ENCODE measurements around the gene APEX1. TPM values are rescaled to one million over a fixed set of nuclear protein-coding genes. Genes with fewer than 3 reads are reported as not detected.

The APEX1 gene
- total RNA-seq, 6 donors from 2014 or later = 81.5 to 134 (median 119) TPM

DNA sequence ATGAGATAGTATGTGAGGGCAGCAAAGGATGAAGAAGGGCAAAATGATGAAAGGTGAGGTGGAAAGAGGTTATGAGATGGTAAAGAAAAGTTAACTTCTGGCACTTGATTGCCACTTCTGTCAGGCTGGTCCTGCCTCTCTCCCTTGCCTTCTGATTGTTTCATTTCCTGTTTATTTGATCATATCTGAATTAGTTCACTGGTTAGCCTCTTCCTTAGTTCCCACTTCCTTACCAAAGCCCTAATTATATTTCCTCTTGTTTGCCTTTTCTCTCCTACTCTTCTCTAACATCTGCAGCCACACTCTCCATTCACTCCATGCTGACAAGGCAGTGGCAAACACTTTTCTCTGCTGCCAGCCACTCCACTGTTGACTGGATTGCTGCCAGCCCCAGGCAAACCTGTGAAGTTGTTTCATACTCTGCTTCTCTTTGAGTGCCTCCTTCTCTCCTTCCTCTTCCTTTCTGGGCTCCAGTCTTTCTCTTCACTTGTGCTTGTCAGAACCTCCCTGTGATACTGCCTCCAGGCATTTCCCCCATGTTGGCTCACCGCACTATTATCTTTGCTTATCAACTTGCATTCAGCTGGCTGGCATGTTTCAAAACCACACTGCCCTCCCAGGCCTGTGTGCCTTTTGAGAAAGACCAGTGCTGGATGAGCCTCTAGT, 22.3 kb downstream of the APEX1 start:
- ATAC-seq (ENCODE audit: low FRiP score in 2 of 2) = peak; percentile 19 to 65
- Histone ChIP-seq H3K4me1 (peaks cover 21 to 24% (median 21%) of the 10 kb centered on the region in 4 donors), H3K9me3 (no peaks in the 10 kb centered on the region), H3K36me3 (peaks cover 0 to 59% (median 35%) of the 10 kb centered on the region in 4 donors), H3K4me3 (no peak overlapping the region), H3K27ac (peak overlapping the region; percentile 54 to 80 (median 74)), H3K27me3 (no peaks in the 10 kb centered on the region)
- WGBS, 2 donors = 0 to 13% methylated on average over 1 of the region's 1 CpG
- TF ChIP-seq, protein P1, sequence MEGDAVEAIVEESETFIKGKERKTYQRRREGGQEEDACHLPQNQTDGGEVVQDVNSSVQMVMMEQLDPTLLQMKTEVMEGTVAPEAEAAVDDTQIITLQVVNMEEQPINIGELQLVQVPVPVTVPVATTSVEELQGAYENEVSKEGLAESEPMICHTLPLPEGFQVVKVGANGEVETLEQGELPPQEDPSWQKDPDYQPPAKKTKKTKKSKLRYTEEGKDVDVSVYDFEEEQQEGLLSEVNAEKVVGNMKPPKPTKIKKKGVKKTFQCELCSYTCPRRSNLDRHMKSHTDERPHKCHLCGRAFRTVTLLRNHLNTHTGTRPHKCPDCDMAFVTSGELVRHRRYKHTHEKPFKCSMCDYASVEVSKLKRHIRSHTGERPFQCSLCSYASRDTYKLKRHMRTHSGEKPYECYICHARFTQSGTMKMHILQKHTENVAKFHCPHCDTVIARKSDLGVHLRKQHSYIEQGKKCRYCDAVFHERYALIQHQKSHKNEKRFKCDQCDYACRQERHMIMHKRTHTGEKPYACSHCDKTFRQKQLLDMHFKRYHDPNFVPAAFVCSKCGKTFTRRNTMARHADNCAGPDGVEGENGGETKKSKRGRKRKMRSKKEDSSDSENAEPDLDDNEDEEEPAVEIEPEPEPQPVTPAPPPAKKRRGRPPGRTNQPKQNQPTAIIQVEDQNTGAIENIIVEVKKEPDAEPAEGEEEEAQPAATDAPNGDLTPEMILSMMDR (IDR thresholded peaks at IDR 0.05) = no peak
- TF ChIP-seq POLR2AphosphoS5 (IDR thresholded peaks at IDR 0.05) (peak in 1 of 2 donors; percentile 16), EP300 (IDR thresholded peaks at IDR 0.05) (no peak)
- peak in 1 of 2 donors; percentile 73 for DNase-seq

DNA sequence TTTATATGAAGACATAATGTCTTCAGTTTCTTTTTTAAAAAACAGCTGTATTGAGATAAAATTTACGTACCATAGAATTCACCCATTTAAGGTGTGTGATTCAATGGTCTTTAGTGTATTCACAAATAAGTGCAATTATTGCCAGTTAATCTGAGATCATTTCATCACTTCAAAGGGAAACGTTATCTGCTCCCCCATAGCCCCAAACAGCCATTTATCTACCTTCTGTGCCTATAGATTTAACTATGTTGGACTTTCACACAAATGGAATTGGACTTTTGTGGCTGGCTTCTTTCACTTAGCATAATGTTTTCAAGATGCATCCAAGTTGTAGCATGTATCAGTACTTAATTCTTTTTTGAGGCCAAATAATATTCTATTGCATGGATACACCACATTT, 23.9 kb downstream of the APEX1 start:
- H3K27ac ChIP-seq = no peak overlapping the region
- 94 to 98% methylated on average over 2 of the region's 2 CpGs for WGBS, 2 donors

DNA sequence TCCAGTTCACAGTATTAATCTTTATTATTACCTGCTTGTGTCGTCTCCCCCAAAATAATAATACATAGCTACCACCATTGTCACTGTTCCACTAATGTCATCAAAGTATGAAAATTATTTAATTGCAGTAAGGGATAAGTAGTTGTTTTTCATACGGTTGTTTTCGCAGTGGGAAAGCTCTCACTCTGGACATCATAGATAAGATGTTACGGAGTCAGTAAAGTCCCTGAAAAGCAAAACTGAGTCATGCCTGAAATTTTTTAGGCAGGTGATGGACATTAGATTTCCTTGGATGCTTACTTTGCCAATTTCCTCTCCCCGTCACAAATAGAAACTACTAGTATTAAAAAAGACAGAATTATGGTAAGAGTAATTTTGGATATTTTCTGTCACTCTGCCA, 27.4 kb downstream of the APEX1 start:
- Histone ChIP-seq H3K36me3 (peaks cover 0 to 10% (median 0%) of the 10 kb centered on the region in 4 donors), H3K27ac (no peak overlapping the region), H3K27me3 (no peaks in the 10 kb centered on the region), H3K9me3 (no peaks in the 10 kb centered on the region), H3K4me1 (peaks cover 9 to 12% (median 11%) of the 10 kb centered on the region in 4 donors), H3K4me3 (no peak overlapping the region)
- no peak for ATAC-seq (ENCODE audit: low FRiP score in 2 of 2)
- DNase-seq = no peak
- WGBS, 2 donors = 88 to 92% methylated on average over 5 of the region's 5 CpGs
- TF ChIP-seq, protein P1 (IDR thresholded peaks at IDR 0.05) = no peak
- no peak for TF ChIP-seq POLR2A (IDR thresholded peaks at IDR 0.05)
- no peak for TF ChIP-seq POLR2AphosphoS5 (IDR thresholded peaks at IDR 0.05)
- no peak for TF ChIP-seq EP300 (IDR thresholded peaks at IDR 0.05)

More for the DNA sequence above, 23.9 kb downstream of the APEX1 start:
- Histone ChIP-seq H3K4me3 (no peak overlapping the region), H3K27me3 (no peaks in the 10 kb centered on the region), H3K9me3 (no peaks in the 10 kb centered on the region), H3K4me1 (peaks cover 21 to 24% (median 21%) of the 10 kb centered on the region in 4 donors), H3K36me3 (peaks cover 0 to 43% (median 26%) of the 10 kb centered on the region in 4 donors)
- no peak for DNase-seq
- no peak for ATAC-seq (ENCODE audit: low FRiP score in 2 of 2)
- TF ChIP-seq POLR2A (IDR thresholded peaks at IDR 0.05) (no peak), EP300 (IDR thresholded peaks at IDR 0.05) (no peak), POLR2AphosphoS5 (IDR thresholded peaks at IDR 0.05) (no peak)
- TF ChIP-seq, protein P1 (IDR thresholded peaks at IDR 0.05) = no peak

DNA sequence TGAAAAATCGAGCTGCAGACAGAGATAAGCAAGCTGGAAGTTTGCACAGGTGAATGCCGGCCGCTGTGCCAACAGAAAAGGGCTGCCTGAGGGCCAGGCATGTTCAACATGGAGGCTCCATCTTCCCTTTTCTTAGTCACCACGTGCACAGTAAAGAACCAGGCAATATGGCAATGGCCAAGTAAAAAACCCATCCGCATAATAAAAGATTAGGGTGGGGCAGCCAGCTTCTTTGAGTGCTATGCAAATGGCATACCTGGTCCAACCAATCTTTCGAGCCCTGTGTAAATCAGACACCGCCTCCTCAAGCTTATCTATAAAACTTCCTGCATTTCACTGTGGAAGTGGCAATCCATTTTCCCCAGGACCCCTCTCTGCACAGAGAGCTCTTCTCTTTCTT, 30.9 kb downstream of the APEX1 start:
- no peak overlapping the region for H3K27ac ChIP-seq
- TF ChIP-seq POLR2A (IDR thresholded peaks at IDR 0.05) = no peak
- no peaks in the 10 kb centered on the region for H3K9me3 ChIP-seq
- no peak for DNase-seq
- no peaks in the 10 kb centered on the region for H3K36me3 ChIP-seq
- WGBS, 2 donors = 54 to 65% methylated on average over 7 of the region's 7 CpGs
- ATAC-seq (ENCODE audit: low FRiP score in 2 of 2) = no peak
- H3K4me1 ChIP-seq = peaks cover 0 to 5% (median 2%) of the 10 kb centered on the region in 4 donors
- H3K4me3 ChIP-seq = no peak overlapping the region
- H3K27me3 ChIP-seq = no peaks in the 10 kb centered on the region

DNA sequence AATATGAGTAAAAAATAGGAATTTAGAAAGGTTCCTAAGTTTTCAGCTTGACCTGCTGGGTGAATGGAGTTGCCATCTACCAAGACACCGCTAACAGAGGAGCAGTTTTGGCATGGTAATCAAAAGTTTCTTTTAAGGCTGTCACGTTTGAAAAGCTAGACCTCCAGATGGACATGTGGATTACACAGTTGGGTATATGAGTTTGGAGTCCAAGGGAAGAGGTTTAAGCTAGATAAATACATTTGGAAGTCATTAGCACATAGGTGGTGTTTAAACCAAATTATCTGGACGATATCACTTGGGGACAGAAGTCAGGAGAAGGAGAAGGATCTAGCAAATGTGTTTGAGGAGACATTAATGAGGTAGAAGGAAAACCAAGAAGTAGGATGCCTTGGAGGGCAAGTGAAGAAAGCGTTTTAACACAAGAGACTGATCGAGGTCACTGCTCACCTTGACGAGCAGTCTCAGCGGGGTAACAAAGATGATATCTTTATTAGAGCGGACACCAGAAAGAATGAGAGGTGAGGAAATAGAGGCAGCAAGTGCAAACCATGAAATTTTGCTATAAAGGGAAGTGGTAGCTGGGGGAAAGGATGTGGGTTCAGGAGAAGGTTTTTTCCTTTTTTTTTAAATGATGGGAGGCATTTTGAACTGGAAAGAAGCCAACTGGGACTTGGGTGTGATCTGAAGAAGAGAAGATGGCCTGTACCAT, 31.8 kb downstream of the APEX1 start:
- TF ChIP-seq POLR2A (IDR thresholded peaks at IDR 0.05) (no peak), EP300 (IDR thresholded peaks at IDR 0.05) (no peak), POLR2AphosphoS5 (IDR thresholded peaks at IDR 0.05) (no peak)
- TF ChIP-seq, protein P1 (IDR thresholded peaks at IDR 0.05) = no peak
- no peak for DNase-seq
- Histone ChIP-seq H3K27me3 (no peaks in the 10 kb centered on the region), H3K9me3 (no peaks in the 10 kb centered on the region), H3K27ac (no peak overlapping the region), H3K4me1 (peaks cover 0 to 5% (median 2%) of the 10 kb centered on the region in 4 donors), H3K36me3 (no peaks in the 10 kb centered on the region), H3K4me3 (no peak overlapping the region)
- ATAC-seq (ENCODE audit: low FRiP score in 2 of 2) = no peak
- WGBS, 2 donors = 63 to 76% methylated on average over 8 of the region's 8 CpGs

Data from upper lobe of left lung (tissue), 6 donors.